Frontal cortex (tissue), 4 donors: ENCODE results near the gene BEX5. TPM values are rescaled to one million over a fixed set of nuclear protein-coding genes. Genes with fewer than 3 reads are reported as not detected.
"Not testable (repeated sequence)": the region's sequence is repeated elsewhere in the genome, so short reads cannot be mapped to it uniquely, and the experiment has no call there.

Experiments used
- DNase-seq, 2 donors: peaks; one replicate each; pipeline ENCODE4 v3.0.0; 2012; ENCODE audit warnings: low spot score in 2 of 2
- FAIRE-seq: peaks from 2 replicates; lab custom pipeline; 2012; peaks lifted over from hg19 to GRCh38; lab: Jason Lieb, UNC
- total RNA-seq: library from RNA; depleted of rRNA; stranded (reverse); fragments of >200 nt; gene quantifications from one replicate; pipeline ENCODE4 v1.2.3, GENCODE V29; 2014
- donor health status: control.
- donor health status: control.
- donor health status: control.

BEX5 gene
- total RNA-seq: 55.4 TPM

GRCh38 chrX:102155806-102156179 is at the start of gene BEX5:
TSS of gene BEX5 (minus strand) at chrX:102155977. CDS start at chrX:102154265, 1,712 bp downstream.
- DNase-seq: peak in 1 of 2 donors; percentile 51
- no peak for FAIRE-seq

DNA sequence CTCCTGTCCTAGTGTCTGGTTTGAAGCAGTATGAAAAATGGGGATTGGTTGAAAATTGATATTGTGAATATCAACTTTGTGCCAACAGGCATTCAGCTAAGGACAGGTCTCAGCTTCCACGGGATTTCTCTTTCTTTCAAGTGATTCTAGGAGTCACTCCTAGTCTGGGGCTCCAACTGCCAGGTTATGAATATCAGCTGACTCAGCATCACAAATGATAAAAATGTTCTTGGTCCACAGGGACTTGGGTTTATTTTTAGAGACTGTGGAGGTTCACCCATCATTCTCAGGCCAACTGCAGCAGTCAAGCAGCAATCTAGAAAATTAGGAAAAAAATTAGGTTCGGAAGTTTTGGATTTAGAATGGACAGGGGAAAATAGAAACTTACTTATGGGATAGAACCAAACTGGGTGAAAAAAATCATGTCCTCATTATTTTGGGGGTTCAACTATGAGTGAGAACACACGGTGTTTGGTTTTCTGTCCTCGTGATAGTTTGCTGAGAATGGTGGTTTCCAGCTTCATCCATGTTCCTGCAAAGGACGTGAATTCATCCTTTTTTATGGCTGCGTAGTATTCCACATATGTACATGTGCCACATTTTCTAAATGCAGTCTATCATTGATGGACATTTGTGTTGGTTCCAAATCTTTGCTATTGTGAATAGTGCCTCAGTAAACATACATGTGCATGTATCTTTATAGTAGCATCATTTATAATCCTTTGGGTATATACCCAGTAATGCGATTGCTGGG is 30.4 kb upstream of the BEX5 start:
- FAIRE-seq: no peak

DNA sequence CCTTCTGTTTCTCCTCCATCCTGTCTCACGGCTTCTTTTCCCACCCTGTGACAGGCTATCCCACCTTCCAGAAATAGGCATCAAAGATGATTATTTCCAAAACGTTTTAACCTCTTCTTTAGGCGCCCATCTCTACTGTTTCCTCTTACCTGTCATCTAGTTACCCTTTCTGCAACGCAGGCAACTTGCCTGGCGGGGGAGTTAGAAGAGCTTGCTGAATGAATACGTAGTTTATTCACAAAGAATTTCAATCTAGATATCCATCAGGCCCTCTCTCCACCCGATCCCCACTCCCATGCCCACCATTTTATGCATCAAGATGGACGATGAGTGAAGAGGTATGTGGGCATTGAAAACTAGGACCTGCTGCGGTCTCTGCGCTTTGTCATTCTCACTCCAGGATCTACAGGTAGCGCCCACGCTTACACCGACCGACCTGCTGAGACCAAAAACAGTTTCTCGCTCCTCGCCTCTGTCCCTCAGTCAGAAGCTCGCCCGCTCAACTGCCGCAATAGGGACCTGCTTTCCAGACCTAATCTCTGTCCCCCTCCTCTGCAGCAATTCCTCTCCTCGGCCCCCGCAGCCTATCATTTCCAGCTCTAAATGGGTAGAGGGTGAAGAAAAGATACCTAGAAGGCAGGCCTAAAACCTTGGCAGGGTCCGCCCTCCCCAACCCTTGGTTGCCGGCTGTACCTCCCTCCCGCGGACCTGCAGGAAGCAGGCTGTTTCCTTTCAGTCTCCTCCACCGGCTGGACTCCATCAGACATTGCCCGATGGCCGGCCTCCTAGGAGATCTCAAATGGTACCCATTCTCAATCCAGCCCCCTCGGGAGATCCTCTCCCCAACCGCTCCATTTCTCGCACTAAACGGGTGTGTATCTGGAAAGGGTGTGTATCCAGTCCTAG is 624 bp downstream of the BEX5 start:
- no peak for DNase-seq
- FAIRE-seq: no peak

More for the DNA sequence above, 30.4 kb upstream of the BEX5 start:
- DNase-seq: no peak

DNA sequence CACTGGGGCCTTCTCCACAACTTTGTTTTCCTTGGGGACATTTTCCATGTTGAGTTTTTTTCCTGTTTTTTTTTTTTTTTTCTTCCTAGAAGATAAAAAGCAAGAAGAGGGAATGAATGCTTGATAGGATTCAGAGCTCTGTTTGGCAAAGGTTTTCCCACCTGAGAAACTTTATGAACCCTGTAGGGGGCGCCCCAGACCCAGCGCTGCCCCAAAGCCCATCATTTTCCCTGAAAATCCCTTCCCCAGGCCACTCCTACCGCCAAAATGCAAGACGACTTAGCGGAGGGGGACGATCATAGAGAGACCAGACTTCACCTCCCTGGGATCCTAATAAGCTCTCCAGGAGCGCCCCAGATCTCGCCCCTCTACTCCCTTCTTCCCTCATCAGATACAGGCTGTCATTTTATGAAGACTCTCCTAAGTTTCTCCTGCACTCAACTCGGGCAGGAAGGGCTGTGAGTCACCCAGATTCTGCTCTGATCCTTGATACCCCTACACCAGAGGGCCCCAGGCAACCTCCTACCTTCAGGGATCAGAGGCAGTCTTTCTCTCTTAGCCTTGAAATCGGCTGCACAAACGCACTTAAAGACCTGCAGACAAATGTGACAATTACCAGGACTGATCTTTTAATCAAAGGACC is 1.4 kb downstream of the BEX5 start:
- no peak for FAIRE-seq
- no peak for DNase-seq

DNA sequence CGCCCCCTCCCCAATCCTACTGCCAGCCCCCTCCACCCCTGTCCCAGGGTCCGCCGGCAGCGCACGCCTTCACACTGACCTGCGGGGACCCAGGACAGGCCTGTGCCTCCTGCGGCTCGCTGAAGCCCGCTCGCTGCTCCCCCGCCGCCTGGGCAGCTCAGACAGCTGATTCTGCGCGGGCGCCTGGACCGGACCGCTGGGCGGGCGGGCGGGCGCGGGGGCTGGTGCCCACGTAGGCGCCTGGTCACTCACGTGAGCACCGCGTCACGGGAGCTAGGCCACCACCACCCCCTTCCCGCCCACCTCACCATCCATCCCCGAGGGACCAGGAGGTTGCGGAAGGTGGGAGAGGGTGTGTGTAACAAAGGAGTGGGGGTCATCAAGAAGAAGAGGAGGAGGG is 13.5 kb downstream of the BEX5 start, which contains the start of gene TCEAL6:
Gene TCEAL6, minus strand, starts transcription at position 208 of the 400 bp plus-strand sequence.
- peak in 1 of 2 donors; percentile 12 for DNase-seq
- FAIRE-seq: not testable (repeated sequence)

GRCh38 chrX:102141631-102142030 is 14.1 kb downstream of the BEX5 start:
- not testable (repeated sequence) for FAIRE-seq, DNase-seq

DNA sequence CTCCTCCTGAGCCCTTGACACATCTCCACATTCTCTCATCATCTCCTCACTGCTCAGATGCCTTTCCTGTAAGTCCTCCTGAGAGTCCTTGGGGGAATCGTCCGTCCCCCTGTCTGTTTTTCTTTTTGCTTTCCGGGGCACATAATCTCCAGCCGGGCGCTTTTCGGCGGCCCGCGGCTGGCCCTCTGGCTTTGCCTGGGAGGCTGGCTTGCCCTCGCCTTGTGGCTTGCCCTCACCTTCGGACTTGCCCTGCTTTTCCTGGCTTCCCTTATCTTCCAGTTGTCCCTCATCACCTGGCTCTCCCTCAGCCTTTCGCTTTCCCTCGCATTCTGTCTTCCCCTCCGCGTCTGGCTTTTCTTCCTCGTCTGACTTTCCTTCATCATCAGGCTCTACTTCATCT is 14.9 kb downstream of the BEX5 start:
- FAIRE-seq, DNase-seq: not testable (repeated sequence)

- DNase-seq (no peak), FAIRE-seq (no peak)
Measured at GRCh38 chrX:102138064-102138463, 17.7 kb downstream of the BEX5 start.

- DNase-seq (no peak), FAIRE-seq (no peak)
Measured at GRCh38 chrX:102129473-102129872, 26.3 kb downstream of the BEX5 start.

DNA sequence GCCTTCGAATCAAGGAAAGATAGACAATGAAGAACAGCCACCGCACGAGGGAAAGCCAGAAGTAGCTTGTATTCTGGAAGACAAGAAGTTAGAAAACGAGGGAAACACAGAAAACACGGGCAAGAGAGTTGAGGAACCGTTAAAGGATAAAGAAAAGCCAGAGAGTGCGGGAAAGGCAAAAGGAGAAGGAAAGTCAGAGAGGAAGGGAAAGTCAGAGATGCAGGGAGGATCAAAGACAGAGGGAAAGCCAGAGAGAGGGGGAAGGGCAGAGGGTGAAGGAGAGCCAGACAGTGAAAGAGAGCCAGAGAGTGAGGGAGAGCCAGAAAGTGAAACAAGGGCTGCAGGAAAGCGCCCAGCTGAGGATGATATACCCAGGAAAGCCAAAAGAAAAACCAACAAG is 28.9 kb downstream of the BEX5 start:
- DNase-seq (no peak), FAIRE-seq (no peak)

DNA sequence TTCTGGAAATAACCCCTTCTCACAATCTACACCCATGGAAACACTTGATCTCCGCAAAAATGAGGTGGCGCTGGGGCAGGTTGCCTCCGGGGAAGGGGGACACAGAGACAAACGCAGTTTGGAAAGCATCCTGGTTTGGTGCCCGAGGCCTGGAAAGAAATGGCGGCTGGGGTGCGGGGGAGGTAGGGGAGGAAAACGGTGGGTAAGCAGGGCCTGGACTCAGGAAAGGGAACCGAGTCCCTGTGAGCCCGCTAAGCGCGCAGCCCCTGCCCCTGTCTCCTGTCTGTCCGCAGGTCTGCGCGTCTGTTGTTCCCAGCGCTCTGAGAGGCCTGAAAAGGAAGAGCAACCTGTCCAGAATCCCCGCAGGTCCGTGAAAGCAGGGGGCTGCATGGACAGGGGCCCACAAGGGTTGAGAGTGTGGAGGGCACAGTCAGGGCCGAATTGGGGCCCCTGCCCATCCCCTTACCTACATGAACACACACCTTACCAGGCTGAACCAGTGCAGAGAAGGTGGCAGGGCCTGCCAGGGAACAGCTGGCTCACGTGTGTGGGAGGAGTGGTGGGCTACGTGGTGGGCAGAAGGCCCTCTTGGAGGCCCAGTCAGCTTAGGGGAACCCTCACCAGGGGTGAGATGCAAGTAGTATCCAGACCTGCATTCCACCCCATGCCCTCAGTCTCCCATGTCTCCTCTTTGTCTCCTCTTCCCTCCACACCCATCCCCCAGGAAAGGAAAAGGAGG is 29.5 kb downstream of the BEX5 start:
- not testable (repeated sequence) for FAIRE-seq, DNase-seq

DNA sequence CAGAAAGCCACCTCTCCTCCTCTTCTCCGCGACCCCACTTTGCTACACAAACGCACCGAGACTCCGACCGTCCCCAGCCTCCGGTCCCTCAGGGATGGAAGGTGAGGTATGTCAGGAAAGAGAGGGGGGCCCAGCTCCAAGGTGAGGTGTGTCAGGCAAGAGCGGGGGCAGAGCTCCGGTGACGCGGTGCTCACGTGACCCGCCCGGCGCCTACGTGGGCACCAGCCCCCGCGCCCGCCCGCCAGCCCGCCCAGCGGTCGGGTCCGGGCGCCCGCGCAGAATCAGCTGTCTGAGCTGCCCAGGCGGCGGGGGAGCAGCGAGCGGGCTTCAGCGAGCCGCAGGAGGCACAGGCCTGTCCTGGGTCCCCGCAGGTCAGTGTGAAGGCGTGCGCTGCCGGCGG is 30.3 kb downstream of the BEX5 start, which contains the start of gene TCEAL2:
Gene TCEAL2, plus strand, starts transcription at position 244 of the 400 bp plus-strand sequence. CDS start 1,152 bp downstream, outside the sequence.
- peak in 1 of 2 donors; percentile 51 for DNase-seq
- not testable (repeated sequence) for FAIRE-seq

DNA sequence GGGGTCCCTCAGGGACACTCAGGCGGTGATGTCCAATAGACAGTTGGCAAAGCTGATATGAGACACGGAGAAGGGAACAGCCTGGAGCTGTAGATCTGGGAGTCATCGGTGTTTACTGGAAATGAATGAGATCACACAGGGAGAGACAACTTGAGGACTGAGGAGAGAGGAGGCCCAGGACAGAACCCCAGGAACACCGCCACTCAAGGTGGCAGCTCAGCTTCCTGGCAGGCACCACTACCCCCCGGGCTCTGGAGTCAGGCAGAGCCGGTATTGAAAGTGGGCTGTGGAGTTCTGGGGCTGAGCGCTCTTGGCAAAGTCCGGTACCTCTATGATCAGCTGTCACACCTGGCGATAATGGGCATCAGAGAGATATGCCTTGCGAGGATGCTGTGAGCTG is 30.8 kb downstream of the BEX5 start:
- FAIRE-seq: not testable (repeated sequence)

GRCh38 chrX:102115748-102116147 is 40.0 kb downstream of the BEX5 start:
- FAIRE-seq (no peak), DNase-seq (no peak)

More for the DNA sequence above, 30.8 kb downstream of the BEX5 start:
- DNase-seq: not testable (repeated sequence)

- no peak for DNase-seq
- no peak for FAIRE-seq
Measured at GRCh38 chrX:102113367-102113766, 42.4 kb downstream of the BEX5 start.
